K562 (cell line): Measurements from ENCODE around the gene RELL1. TPM values are rescaled to one million over a fixed set of nuclear protein-coding genes. Genes with fewer than 3 reads are reported as not detected.

Experiments used
- ATAC-seq: fragments of 200-7000 bp; cut with Tn5 transposase; 3 replicates; pipeline ENCODE4 v1.9.1; 2020; ENCODE audit warnings: moderate library complexity
- BruUV-seq: library from RNA; stranded (reverse); fragments of 400-500 nt; replicated peaks from 2 replicates; lab custom pipeline; 2021; lab: Mats Ljungman, UMichigan
- CTCF ChIA-PET: fragments of 300-600 bp; formaldehyde crosslinking; extraction: SDS; loops from one replicate; lab custom pipeline; 2021; ENCODE audit warnings: low intra/inter-chr PET ratio; lab: Yijun Ruan, JAX
- POLR2A ChIA-PET: fragments of 300-600, 350-650 bp; sonication (Branson Sonifier 250); formaldehyde crosslinking; extraction: SDS; loops from one replicate; lab custom pipeline; 2021; ENCODE audit warnings: antibody characterized with exemption, inconsistent platforms; lab: Yijun Ruan, JAX
- DNase-seq, 4 experiments: peaks; one replicate each; pipeline versions ENCODE4 v3.0.0 to v3.0.0-alpha.2; 2011 to 2018; ENCODE audit warnings: low spot score in 3 of 4, mixed read lengths in 3 of 4; ENCODE audit errors: extremely low read depth in 1 of 4
- FAIRE-seq: peaks from 2 replicates; lab custom pipeline; 2011; peaks lifted over from hg19 to GRCh38; lab: Jason Lieb, UNC
- H2AFZ ChIP-seq: 2 replicates; pipeline ENCODE4 v1.6.0; 2011; ENCODE audit warnings: low read depth, low read length, control low read depth, inconsistent platforms
- H3K27ac ChIP-seq: fragments of 200-600 bp; 3 replicates; pipeline ENCODE4 v1.8.0; 2011; ENCODE audit warnings: low read depth, mild to moderate bottlenecking, control low read depth, inconsistent platforms, low read length, moderate library complexity, mixed read lengths; ENCODE audit errors: extremely low read depth
- H3K27me3 ChIP-seq, 2 experiments: fragments of 300-600 bp in 1 of 2; 2 replicates in 1 of 2; 3 replicates in 1 of 2; pipeline versions ENCODE4 v1.6.0 to v1.8.0; 2011; ENCODE audit warnings: inconsistent platforms in 2 of 2, low read length in 2 of 2, mild to moderate bottlenecking in 1 of 2, mixed read lengths in 1 of 2, moderate library complexity in 1 of 2; ENCODE audit not compliant: control insufficient read depth in 2 of 2, insufficient read depth in 2 of 2
- H3K36me3 ChIP-seq: fragments of 300-600 bp; 3 replicates; pipeline ENCODE4 v1.8.0; 2011; ENCODE audit warnings: mild to moderate bottlenecking, low read length, inconsistent platforms; ENCODE audit not compliant: control insufficient read depth, insufficient read depth
- H3K4me1 ChIP-seq, 2 experiments: fragments of 200-600 bp in 1 of 2; replicated peaks in 1 of 2; 2 replicates in 1 of 2; 3 replicates in 1 of 2; pipeline versions ENCODE4 v1.5.1 to v1.8.0; 2011; ENCODE audit warnings: inconsistent platforms in 2 of 2, low read length in 2 of 2, mild to moderate bottlenecking in 1 of 2, mixed read lengths in 1 of 2, moderate library complexity in 1 of 2; ENCODE audit not compliant: control insufficient read depth in 2 of 2, insufficient read depth in 2 of 2
- H3K4me2 ChIP-seq: 2 replicates; pipeline ENCODE4 v1.6.1; 2011; ENCODE audit warnings: low read length, control low read depth, inconsistent platforms, mixed read lengths; ENCODE audit not compliant: insufficient read depth
- H3K4me3 ChIP-seq: fragments of 200-600 bp; sonication (generic), shearing (Covaris generic); 2 replicates; pipeline ENCODE4 v1.5.1; 2016; ENCODE audit warnings: control low read depth, inconsistent platforms
- H3K79me2 ChIP-seq: fragments of 200-600 bp; 3 replicates; pipeline ENCODE4 v1.8.0; 2011; ENCODE audit warnings: low read length, inconsistent platforms; ENCODE audit not compliant: control insufficient read depth, insufficient read depth
- H3K9ac ChIP-seq, 2 experiments: 2 replicates each; pipeline versions ENCODE4 v1.6.0 to v1.6.1; 2011; ENCODE audit warnings: low read depth in 2 of 2, low read length in 2 of 2, control low read depth in 1 of 2, inconsistent platforms in 1 of 2, mild to moderate bottlenecking in 1 of 2, mixed read lengths in 1 of 2; ENCODE audit not compliant: insufficient read depth in 1 of 2
- H3K9me1 ChIP-seq: one replicate; pipeline ENCODE4 v1.6.0; 2011; ENCODE audit warnings: inconsistent platforms, mild to moderate bottlenecking, low read length, moderate library complexity; ENCODE audit not compliant: control insufficient read depth, insufficient read depth
- H3K9me3 ChIP-seq: replicated peaks from 2 replicates; pipeline ENCODE4 v1.5.1; 2011; ENCODE audit warnings: low read depth, low read length, inconsistent platforms; ENCODE audit not compliant: control insufficient read depth, insufficient read depth
- H4K20me1 ChIP-seq: replicated peaks from 2 replicates; pipeline ENCODE4 v1.6.1; 2011; ENCODE audit warnings: low read length, inconsistent platforms, mixed read lengths; ENCODE audit not compliant: control insufficient read depth, insufficient read depth
- BDP1 ChIP-seq: IDR thresholded peaks from 3 replicates; pipeline ENCODE4 v1.6.1; 2011; ENCODE audit not compliant: insufficient read length, insufficient read depth
- CEBPB ChIP-seq: fragments of 450-650 bp; IDR thresholded peaks from 2 replicates; pipeline ENCODE4 v1.6.1; 2016; ENCODE audit warnings: missing genetic modification characterization, missing compliant biosample characterization
- E2F3 ChIP-seq: fragments of 250-450 bp; sonication (Bioruptor Pico); IDR thresholded peaks from 2 replicates; pipeline ENCODE4 v1.4.0; 2020; ENCODE audit warnings: mild to moderate bottlenecking
- ELF2 ChIP-seq: fragments of 250-450 bp; sonication (Bioruptor Pico); IDR thresholded peaks from 2 replicates; pipeline ENCODE4 v1.5.0; 2021; ENCODE audit warnings: mild to moderate bottlenecking
- HINFP ChIP-seq: fragments of 450-650 bp; conservative IDR thresholded peaks from 2 replicates; pipeline ENCODE4 v1.6.1; 2016; ENCODE audit warnings: missing genetic modification characterization, low read depth, mild to moderate bottlenecking, control low read depth, missing compliant biosample characterization
- MCM3 ChIP-seq: fragments of 450-650 bp; IDR thresholded peaks from 2 replicates; pipeline ENCODE4 v1.6.1; 2016
- NUFIP1 ChIP-seq: fragments of 450-650 bp; IDR thresholded peaks from 2 replicates; pipeline ENCODE4 v1.6.1; 2018; ENCODE audit not compliant: partially characterized antibody
- POLR2B ChIP-seq: fragments of 450-650 bp; IDR thresholded peaks from 2 replicates; pipeline ENCODE4 v1.6.1; 2018; ENCODE audit warnings: low read depth; ENCODE audit not compliant: partially characterized antibody
- PRMT5 ChIP-seq: sonication (generic); formaldehyde crosslinking; IDR thresholded peaks from 2 replicates; pipeline ENCODE4 v1.5.0; 2020; ENCODE audit warnings: missing genetic modification reagents
- RBM17 ChIP-seq: fragments of 200-400 bp; formaldehyde crosslinking; IDR thresholded peaks from 2 replicates; pipeline ENCODE4 v1.6.1; 2017; ENCODE audit warnings: low read depth, mild to moderate bottlenecking, low read length, borderline replicate concordance
- SMARCE1 ChIP-seq: fragments of 450-650 bp; IDR thresholded peaks from 2 replicates; pipeline ENCODE4 v1.7.1; 2016; ENCODE audit warnings: mild to moderate bottlenecking
- TCFL5 ChIP-seq: fragments of 250-450 bp; sonication (Bioruptor Pico); conservative IDR thresholded peaks from 2 replicates; pipeline ENCODE4 v1.6.1; 2021; ENCODE audit warnings: mild to moderate bottlenecking, moderate library complexity, matching md5 sums
- ZBTB34 ChIP-seq: fragments of 250-450 bp; sonication (Bioruptor Pico); IDR thresholded peaks from 2 replicates; pipeline ENCODE4 v1.8.0; 2021; ENCODE audit warnings: mild to moderate bottlenecking, moderate library complexity
- ZNF407 ChIP-seq: fragments of 450-650 bp; IDR thresholded peaks from 2 replicates; pipeline ENCODE4 v1.6.1; 2016; ENCODE audit warnings: low read depth
- WGBS: fragments of 100-300 bp; shearing (Covaris generic); methylation state at CpG from one replicate; pipeline ENCODE4 v1.1.6; 2016; ENCODE audit warnings: low coverage, mixed read lengths; ENCODE audit not compliant: insufficient coverage; ENCODE audit errors: missing lambda C conversion rate; 5-methylcytosine and 5-hydroxymethylcytosine counted together
- in situ Hi-C: fragments of 300-500 bp; cut with MboI; formaldehyde crosslinking; loops from 4 replicates; pipeline ENCODE4 v1.15.0; 2018; ENCODE audit warnings: inconsistent platforms, mixed read lengths
- intact Hi-C: fragments of 100-400 bp; cut with micrococcal nuclease; formaldehyde crosslinking; loops from 2 replicates; pipeline ENCODE4 v1.14.2; 2022
- polyA plus RNA-seq, 8 experiments: library from polyadenylated mRNA; depleted of rRNA in 4 of 8; stranded (reverse) in 5 of 8; unstranded in 3 of 8; fragments of >200 nt; fragmentation: Nextera tagmentation in 2 of 8; fragmentation: Illumina TruSeq in 1 of 8; extraction: Ambion mirVana in 2 of 8; extraction: Trizol in 1 of 8; gene quantifications; 2 replicates each; pipeline versions ENCODE4 v1.2.1 to v1.2.3, GENCODE V29; 2011 to 2014; ENCODE audit warnings: inconsistent platforms in 1 of 8, missing spikeins in 1 of 8
- total RNA-seq, 7 experiments: library from RNA; depleted of rRNA in 6 of 7; stranded (reverse); fragments of >200 nt in 6 of 7; fragmentation: Illumina TruSeq in 2 of 7; extraction: Trizol in 2 of 7; gene quantifications; 2 replicates each; pipeline versions ENCODE4 v1.2.1 to v1.2.3, GENCODE V29; 2011 to 2021; ENCODE audit warnings: low replicate concordance in 1 of 7

The RELL1 gene
- total and polyA plus RNA-seq, 9 of the 15 experiments (the other 6 are each of a cell fraction or from before 2014, with no cell fraction given), result 0.06 to 3.5 (median 1.7) TPM; not detected in 1

- intact Hi-C loops, result no loop called here
- 9% methylated on average over 7 of the region's 7 CpGs for WGBS
- ChIA-PET CTCF (no interaction called here), POLR2A (no interaction called here)
- H3K27me3 ChIP-seq, result peaks cover 0 to 4% of the 10 kb centered on the region in 2 experiments; a peak in 1 of 5 replicates
- no TSS peak for BruUV-seq
- peak in 1 of 4 experiments; percentile 9 for DNase-seq
- H3K79me2 ChIP-seq, result no peaks in the 10 kb centered on the region
- H4K20me1 ChIP-seq, result no peaks in the 10 kb centered on the region; the same call in 1 of the 2 replicates
- no peak overlapping the region for H3K4me3 ChIP-seq
- no peaks in the 10 kb centered on the region for H3K9me1 ChIP-seq
- no peak overlapping the region for H3K4me2 ChIP-seq
- no peaks in the 10 kb centered on the region for H3K9me3 ChIP-seq
- no peak overlapping the region for H3K9ac ChIP-seq
- H3K36me3 ChIP-seq, result no peaks in the 10 kb centered on the region
- H3K27ac ChIP-seq, result no peak overlapping the region
- FAIRE-seq, result no peak
- no peak overlapping the region for H2AFZ ChIP-seq
- ATAC-seq, result no peak
- in situ Hi-C loops, result no loop called here
- H3K4me1 ChIP-seq, result no peaks in the 10 kb centered on the region; a peak in 1 of 5 replicates
- no peak for TF ChIP-seq MCM3
- TF ChIP-seq PRMT5, result no peak
- TF ChIP-seq SMARCE1, result no peak
- no peak for TF ChIP-seq RBM17
- no peak for TF ChIP-seq ELF2
- TF ChIP-seq BDP1, result no peak
- TF ChIP-seq NUFIP1, result no peak
- TF ChIP-seq CEBPB (tag), result no peak
- no peak for TF ChIP-seq E2F3
- TF ChIP-seq ZNF407, result no peak
- TF ChIP-seq ZBTB34 (CRISPR knock-in tag), result no peak
- TF ChIP-seq HINFP (tag), result no peak
- TF ChIP-seq TCFL5 (CRISPR knock-in tag), result no peak
- TF ChIP-seq POLR2B, result no peak
Observed at GRCh38 chr4:37663552-37663951, 22.6 kb downstream of the RELL1 start.
